Measurements from ENCODE around the gene NUP160.
"Not testable (repeated sequence)": the region's sequence is repeated elsewhere in the genome, so short reads cannot be mapped to it uniquely, and the experiment has no call there.

DNA sequence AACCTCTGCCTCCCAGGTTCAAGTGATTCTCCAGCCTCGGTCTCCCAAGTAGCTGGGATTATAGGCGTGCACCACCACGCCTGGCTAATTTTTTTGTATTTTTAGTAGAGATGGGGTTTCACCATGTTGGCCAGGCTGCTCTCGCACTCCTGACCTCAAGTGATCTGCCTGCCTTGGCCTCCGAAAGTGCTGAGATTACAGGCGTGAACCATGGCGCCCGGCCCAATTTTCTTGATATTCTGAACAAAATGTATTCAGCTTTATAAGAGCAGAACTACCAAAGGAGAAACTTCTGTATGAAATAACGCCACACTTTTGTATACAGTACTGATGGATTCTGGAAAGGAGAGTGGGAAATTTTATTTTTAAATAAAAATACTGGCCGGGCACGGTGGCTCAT, 88.9 kb downstream of the NUP160 start:
- TF ChIP-seq EZH2phosphoT487 (IDR thresholded peaks at IDR 0.05; ENCODE audit: borderline replicate concordance); JUND (IDR thresholded peaks at IDR 0.05); EZH2 (IDR thresholded peaks at IDR 0.05); SP1 (IDR thresholded peaks at IDR 0.05; ENCODE audit: low read depth); ZFX (IDR thresholded peaks at IDR 0.05); POLR2A (IDR thresholded peaks at IDR 0.05; ENCODE audit: borderline replicate concordance, extremely low read depth, insufficient read depth, insufficient read length): not testable (repeated sequence)
- TF ChIP-seq, protein P1, sequence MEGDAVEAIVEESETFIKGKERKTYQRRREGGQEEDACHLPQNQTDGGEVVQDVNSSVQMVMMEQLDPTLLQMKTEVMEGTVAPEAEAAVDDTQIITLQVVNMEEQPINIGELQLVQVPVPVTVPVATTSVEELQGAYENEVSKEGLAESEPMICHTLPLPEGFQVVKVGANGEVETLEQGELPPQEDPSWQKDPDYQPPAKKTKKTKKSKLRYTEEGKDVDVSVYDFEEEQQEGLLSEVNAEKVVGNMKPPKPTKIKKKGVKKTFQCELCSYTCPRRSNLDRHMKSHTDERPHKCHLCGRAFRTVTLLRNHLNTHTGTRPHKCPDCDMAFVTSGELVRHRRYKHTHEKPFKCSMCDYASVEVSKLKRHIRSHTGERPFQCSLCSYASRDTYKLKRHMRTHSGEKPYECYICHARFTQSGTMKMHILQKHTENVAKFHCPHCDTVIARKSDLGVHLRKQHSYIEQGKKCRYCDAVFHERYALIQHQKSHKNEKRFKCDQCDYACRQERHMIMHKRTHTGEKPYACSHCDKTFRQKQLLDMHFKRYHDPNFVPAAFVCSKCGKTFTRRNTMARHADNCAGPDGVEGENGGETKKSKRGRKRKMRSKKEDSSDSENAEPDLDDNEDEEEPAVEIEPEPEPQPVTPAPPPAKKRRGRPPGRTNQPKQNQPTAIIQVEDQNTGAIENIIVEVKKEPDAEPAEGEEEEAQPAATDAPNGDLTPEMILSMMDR (IDR thresholded peaks at IDR 0.05 in 2 of 3, conservative IDR thresholded peaks at IDR 0.05 in 1 of 3; ENCODE audit: borderline replicate concordance in 1 of 3, insufficient read depth in 1 of 3, low read depth in 2 of 3, low read length in 2 of 3): not testable (repeated sequence)
